IMR-90 (cell line): ENCODE data around the gene LRRN2. TPM values are rescaled to one million over a fixed set of nuclear protein-coding genes. Genes with fewer than 3 reads are reported as not detected.

ENCODE experiments used
- ATAC-seq: fragments of 200-7000 bp; cut with Tn5 transposase; 2 replicates; pipeline ENCODE4 v1.9.1; 2020; ENCODE audit warnings: low read depth, mild to moderate bottlenecking, moderate library complexity
- BruUV-seq: library from RNA; stranded (reverse); fragments of 400-500 nt; replicated peaks from 2 replicates; lab custom pipeline; 2021; lab: Mats Ljungman, UMichigan
- CTCF ChIA-PET: fragments of 300-600 bp; formaldehyde crosslinking; extraction: SDS; loops from one replicate; lab custom pipeline; 2021; ENCODE audit warnings: antibody characterized with exemption; lab: Yijun Ruan, JAX
- POLR2A ChIA-PET: fragments of 300-600 bp; sonication (Branson Sonifier 250); formaldehyde crosslinking; loops from one replicate; lab custom pipeline; 2022; ENCODE audit warnings: antibody characterized with exemption; ENCODE audit not compliant: unreplicated experiment; lab: Charles Lee
- DNase-seq: peaks from one replicate; pipeline ENCODE4 v3.0.0; 2013
- H2AFZ ChIP-seq: replicated peaks from 2 replicates; pipeline ENCODE3; 2013; ENCODE audit warnings: low read length, mild to moderate bottlenecking; ENCODE audit not compliant: poor library complexity
- H2AK5ac ChIP-seq: 2 replicates; pipeline ENCODE4 v1.6.1; 2013; ENCODE audit warnings: low read depth, low read length, inconsistent platforms
- H2AK9ac ChIP-seq: replicated peaks from 2 replicates; pipeline ENCODE3; 2013; ENCODE audit warnings: mild to moderate bottlenecking, low read depth, low read length, moderate library complexity; ENCODE audit not compliant: poor library complexity
- H2BK120ac ChIP-seq: 2 replicates; pipeline ENCODE4 v1.6.1; 2013; ENCODE audit warnings: low read depth, low read length, inconsistent platforms
- H2BK15ac ChIP-seq: 3 replicates; pipeline ENCODE4 v1.6.1; 2013; ENCODE audit warnings: low read depth, low read length, inconsistent platforms
- H2BK20ac ChIP-seq: 2 replicates; pipeline ENCODE4 v1.6.1; 2013; ENCODE audit warnings: low read depth, mild to moderate bottlenecking, inconsistent platforms, low read length, moderate library complexity
- H2BK5ac ChIP-seq: 2 replicates; pipeline ENCODE4 v1.6.1; 2013; ENCODE audit warnings: mild to moderate bottlenecking, low read depth, low read length, inconsistent platforms; ENCODE audit not compliant: poor library complexity, severe bottlenecking
- H3K14ac ChIP-seq: replicated peaks from 2 replicates; pipeline ENCODE4 v1.6.1; 2013; ENCODE audit warnings: low read depth, low read length, inconsistent platforms
- H3K18ac ChIP-seq: 2 replicates; pipeline ENCODE4 v1.6.1; 2013; ENCODE audit warnings: low read depth, low read length, control low read depth
- H3K23ac ChIP-seq: 2 replicates; pipeline ENCODE4 v1.6.1; 2013; ENCODE audit warnings: low read depth, low read length, inconsistent platforms
- H3K27ac ChIP-seq: 2 replicates; pipeline ENCODE4 v1.5.1; 2013; ENCODE audit warnings: mild to moderate bottlenecking, control low read depth, low read length; ENCODE audit not compliant: insufficient read depth
- H3K27me3 ChIP-seq: 2 replicates; pipeline ENCODE4 v1.6.1; 2013; ENCODE audit warnings: low read length; ENCODE audit not compliant: control insufficient read depth, insufficient read depth
- H3K36me3 ChIP-seq: 2 replicates; pipeline ENCODE4 v1.6.1; 2013; ENCODE audit warnings: low read length, mixed read lengths; ENCODE audit not compliant: control insufficient read depth, insufficient read depth
- H3K4ac ChIP-seq: 2 replicates; pipeline ENCODE4 v1.6.1; 2013; ENCODE audit warnings: low read depth, low read length, inconsistent platforms
- H3K4me1 ChIP-seq: 2 replicates; pipeline ENCODE4 v1.6.1; 2013; ENCODE audit warnings: low read length, mixed read lengths; ENCODE audit not compliant: control insufficient read depth, insufficient read depth
- H3K4me2 ChIP-seq: 2 replicates; pipeline ENCODE4 v1.6.1; 2013; ENCODE audit warnings: low read depth, mild to moderate bottlenecking, control low read depth, low read length, moderate library complexity
- H3K4me3 ChIP-seq: 2 replicates; pipeline ENCODE4 v1.5.1; 2013; ENCODE audit warnings: low read depth, mild to moderate bottlenecking, control low read depth, low read length, moderate library complexity; ENCODE audit not compliant: insufficient read depth
- H3K56ac ChIP-seq: 2 replicates; pipeline ENCODE4 v1.6.1; 2013; ENCODE audit warnings: low read length, inconsistent platforms; ENCODE audit not compliant: insufficient read depth; ENCODE audit errors: extremely low read depth
- H3K79me1 ChIP-seq, 2 experiments: 2 replicates each; pipeline ENCODE4 v1.6.1; 2013; ENCODE audit warnings: low read length in 2 of 2, inconsistent platforms in 1 of 2, low read depth in 1 of 2
- H3K9ac ChIP-seq: 2 replicates; pipeline ENCODE4 v1.6.1; 2013; ENCODE audit warnings: low read depth, low read length, control low read depth
- H3K9me1 ChIP-seq: 2 replicates; pipeline ENCODE4 v1.6.1; 2013; ENCODE audit warnings: low read length, inconsistent platforms; ENCODE audit not compliant: insufficient read depth
- H3K9me3 ChIP-seq: 2 replicates; pipeline ENCODE4 v1.6.1; 2013; ENCODE audit warnings: low read length; ENCODE audit not compliant: control insufficient read depth, insufficient read depth
- H4K20me1 ChIP-seq: 2 replicates; pipeline ENCODE4 v1.6.1; 2013; ENCODE audit warnings: low read length, inconsistent platforms; ENCODE audit not compliant: insufficient read depth
- H4K5ac ChIP-seq: 2 replicates; pipeline ENCODE4 v1.6.1; 2013; ENCODE audit warnings: mild to moderate bottlenecking, low read depth, low read length, control low read depth
- H4K8ac ChIP-seq, 2 experiments: 2 replicates each; pipeline ENCODE4 v1.6.1; 2013; ENCODE audit warnings: low read depth in 2 of 2, low read length in 2 of 2, control low read depth in 1 of 2, inconsistent platforms in 1 of 2
- H4K91ac ChIP-seq: 2 replicates; pipeline ENCODE4 v1.6.1; 2013; ENCODE audit warnings: low read depth, low read length, inconsistent platforms; ENCODE audit not compliant: insufficient read depth
- BHLHE40 ChIP-seq: fragments of 150-350 bp; IDR thresholded peaks from 2 replicates; pipeline ENCODE4 v1.6.1; 2016; ENCODE audit warnings: mild to moderate bottlenecking, low read depth, low read length
- CEBPB ChIP-seq: IDR thresholded peaks from 2 replicates; pipeline ENCODE4 v1.6.1; 2012; ENCODE audit warnings: low read depth, low read length, improper control_type of control experiment
- CHD1 ChIP-seq: IDR thresholded peaks from 2 replicates; pipeline ENCODE4 v1.6.1; 2012; ENCODE audit warnings: low read depth, low read length, improper control_type of control experiment
- FOS ChIP-seq: fragments of 150-350 bp; IDR thresholded peaks from 2 replicates; pipeline ENCODE4 v1.6.1; 2016; ENCODE audit warnings: low read depth, low read length
- MAFK ChIP-seq: IDR thresholded peaks from 2 replicates; pipeline ENCODE4 v1.6.1; 2012; ENCODE audit warnings: low read depth, low read length, improper control_type of control experiment
- MAZ ChIP-seq: IDR thresholded peaks from 2 replicates; pipeline ENCODE4 v1.6.1; 2012; ENCODE audit warnings: low read depth, mild to moderate bottlenecking, low read length, improper control_type of control experiment, moderate library complexity, borderline replicate concordance
- MXI1 ChIP-seq: IDR thresholded peaks from 2 replicates; pipeline ENCODE4 v1.6.1; 2012; ENCODE audit warnings: low read depth, mild to moderate bottlenecking, low read length, moderate library complexity, borderline replicate concordance
- NFE2L2 ChIP-seq: fragments of 150-350 bp; IDR thresholded peaks from 2 replicates; pipeline ENCODE4 v1.6.1; 2016; ENCODE audit warnings: low read depth, mild to moderate bottlenecking, low read length
- POLR2A ChIP-seq: IDR thresholded peaks from 2 replicates; pipeline ENCODE4 v1.6.1; 2012; ENCODE audit warnings: mild to moderate bottlenecking, low read depth, low read length
- RAD21 ChIP-seq: IDR thresholded peaks from 2 replicates; pipeline ENCODE4 v1.6.1; 2012; ENCODE audit warnings: low read length, improper control_type of control experiment
- RCOR1 ChIP-seq: IDR thresholded peaks from 2 replicates; pipeline ENCODE4 v1.6.1; 2012; ENCODE audit warnings: mild to moderate bottlenecking, low read length, improper control_type of control experiment; ENCODE audit not compliant: insufficient replicate concordance
- RFX5 ChIP-seq: IDR thresholded peaks from 2 replicates; pipeline ENCODE4 v1.8.0; 2012; ENCODE audit warnings: low read depth, mild to moderate bottlenecking, low read length, moderate library complexity
- SMC3 ChIP-seq: fragments of 150-350 bp; IDR thresholded peaks from 2 replicates; pipeline ENCODE4 v1.6.1; 2016; ENCODE audit warnings: low read depth, mild to moderate bottlenecking, antibody characterized with exemption, low read length, moderate library complexity
- WGBS, 2 experiments: methylation state at CpG; one replicate each; pipeline versions ENCODE4 v1.1.5 to v1.1.7; 2013; ENCODE audit warnings: missing lambda C conversion rate in 2 of 2; ENCODE audit not compliant: insufficient read length in 1 of 2; ENCODE audit errors: extremely low coverage in 2 of 2; 5-methylcytosine and 5-hydroxymethylcytosine counted together
- dilution Hi-C: fragments of 300-500 bp; cut with HindIII; formaldehyde crosslinking; loops from one replicate; pipeline ENCODE4 v1.14.3; 2018; ENCODE audit warnings: low sequenced_read_pairs; ENCODE audit not compliant: unreplicated experiment
- in situ Hi-C: fragments of 300-500 bp; cut with MboI; formaldehyde crosslinking; loops from 3 replicates; pipeline ENCODE4 v1.14.3; 2019; ENCODE audit warnings: low sequenced_read_pairs, inconsistent platforms, mixed read lengths
- intact Hi-C: fragments of 100-400 bp; cut with micrococcal nuclease; formaldehyde crosslinking; loops from 2 replicates; pipeline ENCODE4 v1.10.0; 2022
- polyA plus RNA-seq, 3 experiments: library from polyadenylated mRNA; depleted of rRNA; stranded (reverse); fragments of >200 nt; gene quantifications; 2 replicates each; pipeline ENCODE4 v1.2.3, GENCODE V29; 2012; ENCODE audit warnings: low replicate concordance in 1 of 3
- total RNA-seq: library from RNA; depleted of rRNA; stranded (reverse); fragments of >200 nt; gene quantifications from 2 replicates; pipeline ENCODE4 v1.2.3, GENCODE V29; 2012
- TF ChIP-seq, protein P1 (sequence below): conservative IDR thresholded peaks from 2 replicates; pipeline ENCODE4 v1.5.1; 2012; ENCODE audit warnings: mild to moderate bottlenecking, low read depth, low read length, improper control_type of control experiment
- TF ChIP-seq, protein P2 (sequence below): fragments of 150-350 bp; IDR thresholded peaks from 2 replicates; pipeline ENCODE4 v1.6.1; 2016; ENCODE audit warnings: low read depth, mild to moderate bottlenecking, low read length, moderate library complexity, borderline replicate concordance

LRRN2 gene
- total and polyA plus RNA-seq, 2 of the 4 experiments (the other 2 are of a cell fraction): not detected

DNA sequence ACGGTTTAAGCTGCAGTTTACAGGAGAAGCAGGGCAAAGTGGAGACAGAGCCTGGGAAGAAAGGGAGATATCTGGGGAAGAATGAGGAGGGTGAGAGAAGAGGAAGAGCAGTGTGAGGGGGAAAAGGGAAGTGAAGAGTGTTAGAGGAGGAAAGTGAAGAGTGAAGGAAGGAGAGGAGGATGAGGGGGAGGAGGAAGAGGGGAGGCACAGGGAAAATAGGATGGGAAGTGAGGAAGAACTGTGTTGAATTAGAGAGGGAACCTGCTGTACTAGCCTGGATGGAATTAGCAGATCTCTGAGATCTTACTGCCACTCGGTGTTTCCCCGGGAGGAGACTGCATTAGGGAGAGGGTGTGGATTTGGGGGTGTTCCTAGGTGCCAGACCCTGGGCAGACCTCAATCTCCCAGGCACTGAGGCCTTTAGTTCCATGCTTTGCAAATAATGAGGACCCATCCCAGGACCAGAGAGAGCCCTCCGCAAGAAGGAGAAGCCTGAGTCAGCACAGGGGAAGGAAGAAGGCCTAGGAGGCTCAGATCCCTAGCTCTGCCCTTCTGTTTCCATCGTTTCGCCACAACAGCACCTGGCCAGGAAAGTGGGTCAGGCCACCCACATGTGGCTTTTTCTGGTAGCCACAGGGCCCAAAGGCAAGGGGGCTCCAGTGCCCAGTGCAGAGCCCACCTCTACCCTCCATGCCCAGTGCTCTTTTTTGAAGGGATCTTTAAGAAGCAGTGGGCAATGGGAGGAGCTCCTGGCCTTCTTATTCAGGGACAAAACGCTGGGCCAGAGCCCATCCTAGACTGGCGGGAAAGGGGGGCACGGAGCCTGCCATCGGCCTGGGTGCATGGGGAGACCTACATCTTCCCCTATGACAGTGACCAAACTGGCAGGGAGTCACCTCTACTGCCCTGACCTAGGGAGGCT, 2.0 kb downstream of the LRRN2 start:
- no peak overlapping the region for H2BK120ac ChIP-seq
- no peak overlapping the region for H3K4me2 ChIP-seq
- no peak overlapping the region for H3K14ac ChIP-seq
- no peak overlapping the region for H4K5ac ChIP-seq
- H3K4me1 ChIP-seq: no peaks in the 10 kb centered on the region
- ChIA-PET POLR2A (no interaction called here), CTCF (no interaction called here)
- in situ Hi-C loops (no loop called here), dilution Hi-C loops (no loop called here), intact Hi-C loops (no loop called here)
- no peak overlapping the region for H2AK5ac ChIP-seq
- no peak overlapping the region for H2BK20ac ChIP-seq
- H4K20me1 ChIP-seq: 0 out of 2 replicates have a peak, but pooled peaks cover 5% of the 10 kb centered on the region
- ATAC-seq (no peak), DNase-seq (no peak)
- H3K9ac ChIP-seq: no peak overlapping the region
- H3K18ac ChIP-seq: no peak overlapping the region
- no peak overlapping the region for H3K23ac ChIP-seq
- H2BK5ac ChIP-seq: no peak overlapping the region
- no peak overlapping the region for H2AFZ ChIP-seq
- H3K4me3 ChIP-seq: no peak overlapping the region
- no peak overlapping the region for H3K56ac ChIP-seq
- BruUV-seq: no TSS peak
- no peak overlapping the region for H2AK9ac ChIP-seq
- no peaks in the 10 kb centered on the region for H3K9me1 ChIP-seq
- no peak overlapping the region for H4K91ac ChIP-seq
- WGBS, 2 experiments: 100% methylated on average over 1 of the region's 10 CpGs; no CpG with 5 or more reads in 1 of the 2 experiments
- H2BK15ac ChIP-seq: no peak overlapping the region
- TF ChIP-seq CEBPB (no peak), RCOR1 (no peak), MXI1 (no peak), RFX5 (no peak), RAD21 (no peak), SMC3 (no peak), BHLHE40 (no peak), FOS (no peak), POLR2A (no peak), CHD1 (no peak), MAZ (no peak), NFE2L2 (no peak), MAFK (no peak)
- TF ChIP-seq, protein P1, sequence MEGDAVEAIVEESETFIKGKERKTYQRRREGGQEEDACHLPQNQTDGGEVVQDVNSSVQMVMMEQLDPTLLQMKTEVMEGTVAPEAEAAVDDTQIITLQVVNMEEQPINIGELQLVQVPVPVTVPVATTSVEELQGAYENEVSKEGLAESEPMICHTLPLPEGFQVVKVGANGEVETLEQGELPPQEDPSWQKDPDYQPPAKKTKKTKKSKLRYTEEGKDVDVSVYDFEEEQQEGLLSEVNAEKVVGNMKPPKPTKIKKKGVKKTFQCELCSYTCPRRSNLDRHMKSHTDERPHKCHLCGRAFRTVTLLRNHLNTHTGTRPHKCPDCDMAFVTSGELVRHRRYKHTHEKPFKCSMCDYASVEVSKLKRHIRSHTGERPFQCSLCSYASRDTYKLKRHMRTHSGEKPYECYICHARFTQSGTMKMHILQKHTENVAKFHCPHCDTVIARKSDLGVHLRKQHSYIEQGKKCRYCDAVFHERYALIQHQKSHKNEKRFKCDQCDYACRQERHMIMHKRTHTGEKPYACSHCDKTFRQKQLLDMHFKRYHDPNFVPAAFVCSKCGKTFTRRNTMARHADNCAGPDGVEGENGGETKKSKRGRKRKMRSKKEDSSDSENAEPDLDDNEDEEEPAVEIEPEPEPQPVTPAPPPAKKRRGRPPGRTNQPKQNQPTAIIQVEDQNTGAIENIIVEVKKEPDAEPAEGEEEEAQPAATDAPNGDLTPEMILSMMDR: no peak
- TF ChIP-seq, protein P2, sequence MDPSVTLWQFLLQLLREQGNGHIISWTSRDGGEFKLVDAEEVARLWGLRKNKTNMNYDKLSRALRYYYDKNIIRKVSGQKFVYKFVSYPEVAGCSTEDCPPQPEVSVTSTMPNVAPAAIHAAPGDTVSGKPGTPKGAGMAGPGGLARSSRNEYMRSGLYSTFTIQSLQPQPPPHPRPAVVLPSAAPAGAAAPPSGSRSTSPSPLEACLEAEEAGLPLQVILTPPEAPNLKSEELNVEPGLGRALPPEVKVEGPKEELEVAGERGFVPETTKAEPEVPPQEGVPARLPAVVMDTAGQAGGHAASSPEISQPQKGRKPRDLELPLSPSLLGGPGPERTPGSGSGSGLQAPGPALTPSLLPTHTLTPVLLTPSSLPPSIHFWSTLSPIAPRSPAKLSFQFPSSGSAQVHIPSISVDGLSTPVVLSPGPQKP: no peak
- no peak overlapping the region for H3K27ac ChIP-seq
- peaks cover 63% of the 10 kb centered on the region for H3K27me3 ChIP-seq
- H3K4ac ChIP-seq: no peak overlapping the region
- H3K9me3 ChIP-seq: no peaks in the 10 kb centered on the region
- no peaks in the 10 kb centered on the region for H3K79me1 ChIP-seq
- H4K8ac ChIP-seq: no peak overlapping the region
- no peaks in the 10 kb centered on the region for H3K36me3 ChIP-seq
